ENCODE data around the gene TUT4. TPM values are rescaled to one million over a fixed set of nuclear protein-coding genes. Genes with fewer than 3 reads are reported as not detected.

The TUT4 gene
- total RNA-seq, 1 experiment from 2014 or later: 17.1 TPM

Other genes with a start within 250 kb of the TUT4 start
- 25.9 and 37.3 TPM in 2 replicates for gene CC2D1B, start 186.9 kb downstream of the TUT4 start, total RNA-seq (2014; rRNA removed; shearing (Covaris generic))
- gene ORC1, start 148.7 kb downstream of the TUT4 start, total RNA-seq (2014; rRNA removed; shearing (Covaris generic)): 23.9 and 37.5 TPM in 2 replicates
- 22.8 and 34.3 TPM in 2 replicates for gene PRPF38A, start 148.5 kb downstream of the TUT4 start, total RNA-seq (2014; rRNA removed; shearing (Covaris generic))
- not detected in 2 replicates for gene GPX7, start 49.3 kb upstream of the TUT4 start, total RNA-seq (2014; rRNA removed; shearing (Covaris generic))
- gene SHISAL2A, start 80.1 kb upstream of the TUT4 start, total RNA-seq (2014; rRNA removed; shearing (Covaris generic)): not detected in 2 replicates
- 13.2 and 20.8 TPM in 2 replicates for gene COA7, start 145.3 kb upstream of the TUT4 start, total RNA-seq (2014; rRNA removed; shearing (Covaris generic))
- gene ZYG11B, start 173.4 kb upstream of the TUT4 start, total RNA-seq (2014; rRNA removed; shearing (Covaris generic)): 9.4 and 15.8 TPM in 2 replicates

Measured in G401 (cell line).